ENCODE results near the gene TFDP1.

TFDP1 gene

DNA sequence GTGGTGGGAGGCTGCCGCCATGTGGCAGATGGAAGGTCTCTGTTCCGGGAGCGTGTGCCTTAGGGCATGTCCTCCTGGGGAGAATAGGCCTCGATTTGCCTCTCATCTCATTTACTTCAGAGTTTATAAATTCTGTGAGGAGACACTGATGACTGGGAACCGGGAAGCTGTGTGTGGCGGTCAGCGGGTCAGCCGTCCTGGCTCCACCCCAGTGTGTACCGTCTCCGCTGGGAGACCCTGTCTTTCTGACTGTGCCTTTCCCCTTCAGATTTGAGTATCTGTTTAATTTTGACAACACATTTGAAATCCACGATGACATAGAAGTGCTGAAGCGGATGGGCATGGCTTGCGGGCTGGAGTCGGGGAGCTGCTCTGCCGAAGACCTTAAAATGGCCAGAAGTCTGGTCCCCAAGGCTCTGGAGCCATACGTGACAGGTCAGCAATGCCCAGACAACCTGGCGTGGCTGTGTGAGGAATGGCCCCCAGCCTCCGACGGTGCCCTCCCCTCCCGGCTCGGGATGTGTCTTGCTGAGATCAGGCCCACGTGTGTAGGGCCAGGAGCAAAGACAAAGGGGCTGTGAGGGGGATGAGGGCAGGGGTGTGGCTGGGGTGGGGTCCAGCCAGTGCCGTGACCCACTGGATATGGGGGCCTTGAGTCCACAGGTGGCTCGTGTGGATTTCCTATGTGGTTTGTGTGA is 51.9 kb downstream of the TFDP1 start:
- DNase-seq: no peak

DNA sequence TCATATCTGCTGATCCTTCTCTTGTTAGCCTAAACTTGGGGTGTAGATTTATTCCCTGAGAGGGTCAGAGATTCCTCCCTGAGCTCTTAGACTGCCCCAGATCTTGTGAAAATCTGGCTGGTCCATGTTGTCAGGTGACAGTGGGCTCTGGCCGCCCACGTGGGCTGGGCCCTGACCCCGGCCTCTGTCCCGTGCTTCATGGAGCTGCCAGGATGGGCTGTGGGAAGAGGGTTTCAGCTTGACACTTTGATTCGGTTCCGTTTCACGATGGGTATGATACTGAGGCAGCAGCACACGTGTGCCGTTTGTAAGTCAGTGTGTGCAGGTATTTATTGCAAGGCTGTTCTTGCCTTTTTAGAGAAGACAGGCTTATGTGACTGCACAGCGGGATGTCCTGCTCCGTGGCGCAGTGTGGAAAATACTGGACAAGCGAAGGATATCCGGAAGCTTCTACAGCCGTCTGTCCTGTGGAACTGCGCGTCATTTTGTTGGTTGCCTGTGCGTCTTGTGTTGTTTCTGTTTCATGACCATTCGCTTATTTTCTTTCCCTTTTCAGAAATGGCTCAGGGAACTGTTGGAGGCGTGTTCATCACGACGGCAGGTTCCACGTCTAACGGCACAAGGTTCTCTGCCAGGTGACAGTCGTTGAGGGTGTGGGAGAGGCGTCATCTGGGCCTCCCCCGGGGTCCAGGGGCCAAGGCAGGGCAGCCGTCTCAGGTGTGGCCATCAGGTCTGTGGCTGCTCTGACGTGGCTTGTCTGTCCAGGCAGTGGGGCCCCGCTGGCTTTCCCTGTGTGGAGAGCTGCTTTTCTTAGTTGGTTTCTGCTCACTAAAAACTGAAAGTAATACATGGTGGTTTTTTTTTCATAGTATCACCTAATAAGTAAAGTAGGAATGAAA is 53.0 kb downstream of the TFDP1 start:
- no peak for DNase-seq

DNA sequence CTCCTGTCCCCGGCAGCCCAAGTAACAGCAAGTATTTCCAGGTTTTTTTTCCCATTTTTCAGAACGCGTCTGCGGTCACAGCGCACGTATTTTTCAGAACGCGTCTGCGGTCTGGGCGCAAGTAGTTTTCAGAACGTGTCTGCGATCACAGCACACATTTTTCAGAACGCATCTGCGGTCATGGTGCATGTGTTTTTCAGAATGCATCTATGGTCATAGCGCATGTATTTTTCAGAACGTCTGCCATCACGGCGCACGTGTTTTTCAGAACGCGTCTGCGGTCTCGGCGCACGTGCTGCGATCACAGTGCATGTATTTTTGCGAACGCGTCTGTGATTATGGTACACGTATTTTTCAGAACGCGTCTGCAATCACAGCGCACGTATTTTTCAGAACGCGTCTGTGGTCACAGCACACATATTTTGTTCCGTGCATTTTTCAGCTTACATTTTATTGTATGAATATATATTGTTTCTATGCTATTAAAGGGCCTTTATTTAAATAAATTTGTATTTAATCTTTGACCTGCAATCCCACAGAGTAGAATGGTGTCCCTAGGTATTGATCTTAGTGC is 53.7 kb downstream of the TFDP1 start:
- DNase-seq: no peak

DNA sequence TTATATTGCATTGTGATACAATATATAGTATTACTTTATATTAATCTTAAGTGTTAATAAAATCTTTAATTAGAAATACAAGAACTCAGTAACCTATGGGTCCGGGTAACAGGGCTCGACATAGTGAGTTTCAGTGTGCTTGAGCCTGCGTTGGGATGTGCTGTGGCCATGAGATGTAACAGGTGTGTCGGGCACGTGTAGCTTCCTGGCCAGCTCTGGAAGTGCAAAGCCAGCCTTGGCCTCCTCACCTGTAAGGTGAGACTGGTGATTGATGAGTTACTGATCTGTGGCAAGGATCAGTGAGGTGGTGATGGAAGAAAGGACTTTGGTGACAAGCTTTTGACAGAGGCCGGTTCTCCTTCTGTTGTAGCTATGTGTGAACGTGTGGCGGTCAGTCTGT is 54.3 kb downstream of the TFDP1 start:
- no peak for DNase-seq

DNA sequence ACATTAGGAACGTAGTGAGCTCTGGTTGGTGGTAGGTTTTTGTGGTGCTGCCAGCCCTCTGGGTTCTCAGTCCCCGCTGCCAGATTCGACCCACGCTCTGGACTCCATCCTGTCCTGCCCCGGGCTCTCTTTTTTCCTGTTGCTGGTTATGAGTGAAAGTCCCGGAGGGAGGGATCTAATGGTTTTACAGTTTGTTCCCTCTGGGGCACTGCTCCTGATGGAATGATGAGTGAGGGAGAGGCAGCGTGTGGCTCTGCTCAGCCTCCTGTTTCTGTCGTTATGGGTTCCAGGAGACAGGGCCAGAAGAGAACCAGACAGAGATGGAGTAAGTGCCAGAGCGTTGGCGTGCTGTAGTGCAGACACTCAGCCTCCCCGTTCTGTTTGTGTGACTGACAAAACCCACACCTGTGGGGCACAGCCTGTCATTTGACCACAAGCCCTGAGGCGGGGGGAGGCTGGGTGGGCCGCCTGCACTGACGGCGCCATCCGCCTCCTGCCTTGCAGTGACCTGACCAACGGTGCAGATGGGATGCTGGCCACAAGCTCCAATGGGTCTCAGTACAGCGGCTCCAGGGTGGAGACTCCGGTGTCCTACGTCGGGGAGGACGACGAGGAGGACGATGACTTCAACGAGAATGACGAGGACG is 55.2 kb downstream of the TFDP1 start:
- DNase-seq: no peak

DNA sequence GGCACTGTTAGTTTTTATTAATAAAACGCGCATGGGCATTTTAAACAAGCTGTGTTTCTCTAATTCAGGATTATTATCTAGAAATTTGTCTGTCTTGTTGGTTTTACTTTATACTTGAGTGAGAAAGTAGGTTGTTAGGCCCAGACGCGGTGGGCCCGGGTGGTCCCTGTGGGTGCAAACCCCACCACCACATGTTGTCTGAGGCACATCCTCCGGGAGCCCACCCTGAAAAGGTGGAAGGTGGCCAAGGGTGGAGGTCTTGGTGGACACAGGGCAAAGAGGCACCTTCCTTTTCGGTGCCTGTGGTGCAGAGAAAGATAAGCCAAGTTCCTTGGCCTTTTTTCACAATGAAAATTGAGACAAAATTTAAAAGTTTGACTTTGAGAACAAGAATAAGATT is 56.9 kb downstream of the TFDP1 start:
- no peak for DNase-seq

DNA sequence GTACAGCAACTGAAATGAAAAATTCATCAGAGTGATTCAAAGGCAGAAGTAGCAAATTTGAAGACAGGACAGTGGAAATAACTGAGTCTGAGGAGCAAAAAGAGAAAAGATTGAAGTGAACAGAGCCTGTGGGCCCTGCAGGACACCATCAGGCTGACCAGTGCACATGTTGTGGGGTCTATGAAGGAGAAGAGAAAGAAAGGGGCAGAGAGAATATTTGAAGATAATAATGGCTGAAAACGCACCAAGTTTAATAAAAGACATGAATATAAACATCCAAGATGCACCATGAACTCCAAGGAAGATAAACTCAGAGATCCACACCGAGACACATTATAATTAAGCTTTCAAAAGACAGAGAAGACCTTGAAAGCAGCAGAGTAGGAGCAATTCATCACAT is 58.0 kb downstream of the TFDP1 start:
- no peak for DNase-seq

DNA sequence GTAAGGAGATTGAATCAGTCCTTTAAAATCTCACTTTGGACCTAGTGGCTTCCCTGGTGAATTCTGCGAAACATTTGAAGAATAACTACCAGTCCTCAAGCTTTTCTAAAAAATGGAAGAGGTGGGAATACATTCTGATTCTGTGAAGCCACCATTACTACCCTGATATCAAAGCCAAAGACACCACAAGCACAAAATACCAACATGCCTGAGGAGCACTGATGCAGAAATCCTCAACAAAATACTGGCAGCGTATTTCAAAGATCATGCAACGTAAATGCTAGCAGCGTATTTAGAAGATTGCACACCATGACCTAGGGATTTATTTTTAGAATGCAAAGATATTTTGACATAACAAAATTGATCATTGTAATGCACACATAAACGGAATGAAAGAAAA is 59.0 kb downstream of the TFDP1 start:
- no peak for DNase-seq

DNA sequence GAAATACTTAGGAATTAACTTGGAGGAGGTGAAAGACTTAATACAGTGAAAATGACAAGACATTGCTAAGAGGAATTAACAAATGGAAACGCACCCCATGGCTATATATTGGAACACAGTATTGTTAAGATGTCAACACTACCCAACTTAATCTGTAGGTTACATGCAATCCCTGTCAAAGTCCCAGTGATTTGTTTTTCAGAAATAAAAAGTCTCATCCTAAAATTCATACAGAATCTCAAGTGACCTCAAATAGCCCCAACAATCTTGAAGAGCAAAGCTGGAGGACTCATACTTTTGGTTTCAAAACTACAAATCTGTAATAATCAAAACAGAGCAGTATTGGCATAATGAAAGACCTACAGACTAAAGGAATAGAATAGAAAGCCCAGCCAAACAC is 60.2 kb downstream of the TFDP1 start:
- no peak for DNase-seq

DNA sequence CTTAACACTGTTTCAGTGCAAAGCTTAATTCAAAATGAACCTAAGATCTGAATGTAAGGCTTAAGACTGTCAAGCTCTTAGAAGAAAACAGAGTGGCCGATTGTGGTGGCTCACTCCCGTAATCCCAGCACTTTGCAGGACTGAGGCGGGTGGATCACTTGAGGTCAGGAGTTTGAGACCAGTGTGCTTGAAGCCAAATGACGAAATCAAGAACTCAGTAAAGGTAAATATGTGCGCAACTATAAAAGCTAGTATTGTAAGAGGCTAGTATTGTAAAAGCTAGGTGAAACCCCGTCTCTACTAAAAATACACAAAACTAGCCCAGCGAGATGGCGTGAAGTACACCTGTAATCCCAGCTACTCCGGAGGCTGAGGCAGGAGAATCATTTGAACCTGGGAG is 60.8 kb downstream of the TFDP1 start:
- no peak for DNase-seq

DNA sequence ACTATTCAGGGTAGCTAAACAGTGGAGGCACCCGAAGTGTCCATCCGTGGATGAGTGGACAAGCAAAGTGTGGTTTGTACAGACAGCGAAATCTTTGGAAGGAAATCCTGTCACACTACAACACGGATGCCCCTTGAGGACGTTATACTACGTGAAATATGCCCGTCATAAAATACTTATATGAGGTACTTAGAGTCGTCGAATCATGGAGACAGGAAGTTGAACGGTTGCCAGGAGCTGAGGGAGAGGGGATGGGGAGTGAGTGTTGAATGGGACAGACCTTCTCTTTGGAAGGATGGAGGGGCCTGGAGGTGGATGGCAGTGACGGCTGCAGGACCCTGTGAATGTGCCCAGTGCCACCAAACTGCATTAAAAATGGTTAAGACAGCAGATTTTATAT is 61.8 kb downstream of the TFDP1 start:
- DNase-seq: no peak

DNA sequence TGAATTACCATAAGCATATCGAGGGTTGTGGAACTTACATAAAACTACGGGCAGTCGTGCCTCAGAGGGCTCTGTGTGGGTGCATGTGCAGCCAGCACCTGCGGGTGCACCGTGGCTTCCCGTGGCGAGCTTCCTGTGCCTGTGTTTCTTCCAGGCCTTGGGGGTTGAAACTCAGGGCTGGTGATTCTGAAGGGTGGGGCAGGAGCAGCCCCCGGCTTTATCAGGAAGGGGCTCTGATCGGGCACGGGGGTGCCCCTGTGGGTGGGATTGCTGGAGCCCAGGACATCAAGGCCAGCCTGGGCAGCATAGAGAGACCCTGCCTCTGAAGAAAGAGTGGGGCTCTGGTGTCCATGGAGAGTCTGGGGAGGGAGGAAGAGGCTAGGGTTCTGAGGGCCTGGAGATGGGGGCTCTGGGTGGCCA is 62.4 kb downstream of the TFDP1 start:
- DNase-seq: no peak

DNA sequence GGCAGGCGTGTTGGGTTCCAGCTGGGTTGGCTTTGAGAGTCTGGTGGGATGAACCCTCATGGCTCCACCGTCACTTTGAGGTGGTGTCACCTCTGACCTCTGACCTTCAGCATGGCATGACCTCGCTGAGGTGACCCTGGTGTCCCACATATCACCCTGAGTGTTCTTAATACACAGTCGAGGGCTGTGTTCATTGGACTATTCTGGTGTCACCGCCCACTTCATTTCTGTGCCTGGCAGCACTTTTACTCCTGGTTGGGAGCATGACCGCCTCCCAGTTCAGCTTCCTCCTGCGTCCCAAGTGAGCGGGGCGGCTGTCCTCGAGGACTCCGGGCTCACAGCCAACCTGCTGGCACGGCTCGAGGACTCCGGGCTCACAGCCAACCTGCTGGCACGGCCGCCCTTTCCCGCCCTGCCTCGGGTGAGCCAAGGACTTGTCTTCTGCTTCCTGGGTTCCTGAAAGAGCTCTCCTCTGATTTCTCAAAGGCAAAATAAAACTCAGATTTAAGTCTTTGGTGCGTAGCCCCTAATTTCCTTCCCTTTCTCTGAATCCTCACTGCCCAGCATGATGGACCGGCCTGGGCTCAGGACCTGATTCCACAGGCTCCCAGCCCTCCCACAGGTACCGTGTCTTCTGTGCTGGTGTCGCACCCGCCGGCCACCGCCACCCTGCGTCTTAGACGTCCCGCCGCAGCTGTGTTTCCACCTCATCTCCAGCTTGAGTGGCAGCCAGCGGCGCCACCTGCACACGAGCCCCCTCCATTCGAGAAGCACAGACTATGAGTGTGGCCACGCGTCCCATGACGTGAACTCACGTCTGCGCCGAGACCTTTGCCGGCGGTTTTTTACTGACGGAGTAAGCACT is 63.0 kb downstream of the TFDP1 start:
- DNase-seq: no peak

DNA sequence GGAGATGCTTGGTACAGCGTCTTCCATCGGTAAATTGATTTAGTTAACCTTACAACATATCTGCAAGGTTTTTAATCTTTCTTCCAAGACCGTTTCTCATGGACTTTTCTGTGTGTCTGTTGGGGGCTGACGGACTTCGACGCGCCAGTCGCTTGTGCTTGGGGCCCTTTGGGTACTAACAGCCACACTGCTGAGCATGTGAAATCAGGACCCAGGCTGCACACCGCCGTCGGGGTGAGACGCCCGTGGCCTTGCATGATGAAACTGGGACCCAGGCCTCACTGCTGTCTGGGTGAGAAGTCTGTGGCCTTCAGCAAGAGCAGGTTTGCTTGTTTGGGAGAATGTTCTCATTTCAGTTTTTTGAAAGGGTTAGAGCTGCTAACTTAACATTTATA is 63.7 kb downstream of the TFDP1 start:
- no peak for DNase-seq

DNA sequence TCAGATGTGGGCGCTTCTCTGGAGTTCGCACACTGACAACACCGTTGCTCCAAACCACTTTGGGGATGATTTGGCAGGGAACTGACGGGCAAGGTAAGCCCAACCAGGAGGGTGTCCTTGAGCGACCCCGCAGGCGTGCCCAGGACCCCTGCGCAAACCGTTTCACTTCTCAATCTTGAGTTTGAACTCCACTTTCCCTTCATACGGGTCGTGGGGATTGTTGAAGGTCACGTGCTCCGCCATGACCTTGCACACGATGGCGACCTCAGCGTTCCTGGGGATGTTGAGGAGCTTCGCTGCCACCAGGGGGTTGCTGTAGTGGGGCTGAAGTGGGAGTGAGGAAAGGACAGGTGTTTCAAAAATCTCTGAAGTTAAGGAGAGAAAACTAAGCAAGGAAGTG is 64.7 kb downstream of the TFDP1 start:
- no peak for DNase-seq

DNA sequence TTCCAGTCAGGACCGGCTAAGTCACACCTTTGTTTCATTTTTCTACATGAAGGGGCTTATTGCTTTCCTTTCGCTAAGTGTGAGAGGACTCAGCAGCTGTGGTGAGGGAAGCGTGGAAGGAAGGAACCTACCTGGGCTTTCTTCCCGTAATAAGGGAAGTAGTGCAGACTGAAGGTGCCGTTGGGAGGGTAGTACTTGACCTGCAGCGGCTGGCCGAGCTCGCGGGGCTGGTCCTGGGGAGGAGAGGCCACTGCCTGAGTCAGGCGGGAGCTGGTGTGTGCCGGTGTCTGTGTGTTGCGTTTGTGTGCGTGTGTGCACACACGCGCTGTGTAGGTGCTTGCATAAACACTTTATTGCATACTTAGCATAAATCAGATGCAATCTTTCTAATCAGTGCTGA is 65.7 kb downstream of the TFDP1 start:
- DNase-seq: no peak

DNA sequence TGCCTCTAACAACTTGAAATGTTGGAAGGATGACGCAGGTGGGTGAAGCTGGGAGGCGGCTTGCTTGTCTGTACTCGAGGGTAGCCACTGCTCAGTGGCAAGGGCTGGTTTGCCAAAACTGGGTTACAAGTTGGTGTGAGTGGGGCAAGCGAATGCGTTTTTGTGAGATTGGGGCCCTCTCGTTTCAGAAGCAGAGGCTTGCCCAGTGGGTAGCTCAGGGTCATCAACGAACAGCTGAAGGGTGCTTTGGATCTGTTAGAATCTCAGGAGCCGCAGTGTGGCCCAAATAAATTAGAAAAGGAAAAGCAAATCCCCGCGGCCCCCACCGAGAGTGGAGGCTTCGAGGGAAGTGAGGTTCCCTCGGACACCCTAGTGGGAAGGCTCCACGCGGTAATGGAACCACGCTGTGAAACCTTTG is 66.2 kb downstream of the TFDP1 start:
- no peak for DNase-seq

DNA sequence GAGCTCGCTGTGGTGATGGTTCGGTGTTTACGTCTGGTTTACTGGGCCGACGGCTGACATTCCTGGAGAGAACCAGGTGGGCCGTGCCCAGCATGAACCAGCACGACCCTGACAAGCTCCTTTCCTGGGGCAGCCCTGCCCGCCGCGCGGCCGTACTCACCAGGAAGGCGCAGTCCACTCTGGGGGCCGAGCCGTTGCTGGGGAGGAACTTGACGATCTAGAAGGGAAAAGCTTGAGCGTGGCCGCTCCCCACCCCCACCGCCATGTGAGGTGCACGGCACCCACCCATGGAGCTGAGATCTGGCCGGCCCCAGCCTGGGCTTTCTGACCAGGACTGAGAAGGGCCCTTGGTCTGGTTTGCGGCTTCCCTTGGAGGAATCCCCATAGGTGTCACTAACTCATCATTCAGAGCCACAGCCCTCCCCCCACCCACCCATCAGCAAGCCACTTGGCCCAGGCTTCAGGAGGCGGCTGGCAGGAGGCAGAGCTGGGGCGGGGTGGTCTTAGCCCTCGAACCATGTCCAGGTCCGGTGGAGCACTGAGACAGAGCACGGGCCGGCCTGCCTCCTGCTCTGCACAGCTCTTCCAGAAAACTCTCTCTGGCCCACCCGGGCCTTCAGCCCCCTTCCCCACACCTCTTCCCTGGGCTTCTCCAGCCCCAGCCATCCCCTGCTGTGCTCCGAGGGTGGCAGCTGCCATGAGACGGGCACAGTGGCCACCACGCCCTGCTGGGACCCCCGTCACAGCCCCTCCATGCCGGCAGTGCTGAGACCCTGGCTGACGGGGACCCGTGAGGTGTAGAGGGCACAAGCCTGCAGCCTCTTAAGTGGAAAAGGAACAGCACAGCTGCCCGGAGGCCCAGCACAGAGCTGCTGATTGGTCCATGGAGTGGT is 67.2 kb downstream of the TFDP1 start:
- no peak for DNase-seq

DNA sequence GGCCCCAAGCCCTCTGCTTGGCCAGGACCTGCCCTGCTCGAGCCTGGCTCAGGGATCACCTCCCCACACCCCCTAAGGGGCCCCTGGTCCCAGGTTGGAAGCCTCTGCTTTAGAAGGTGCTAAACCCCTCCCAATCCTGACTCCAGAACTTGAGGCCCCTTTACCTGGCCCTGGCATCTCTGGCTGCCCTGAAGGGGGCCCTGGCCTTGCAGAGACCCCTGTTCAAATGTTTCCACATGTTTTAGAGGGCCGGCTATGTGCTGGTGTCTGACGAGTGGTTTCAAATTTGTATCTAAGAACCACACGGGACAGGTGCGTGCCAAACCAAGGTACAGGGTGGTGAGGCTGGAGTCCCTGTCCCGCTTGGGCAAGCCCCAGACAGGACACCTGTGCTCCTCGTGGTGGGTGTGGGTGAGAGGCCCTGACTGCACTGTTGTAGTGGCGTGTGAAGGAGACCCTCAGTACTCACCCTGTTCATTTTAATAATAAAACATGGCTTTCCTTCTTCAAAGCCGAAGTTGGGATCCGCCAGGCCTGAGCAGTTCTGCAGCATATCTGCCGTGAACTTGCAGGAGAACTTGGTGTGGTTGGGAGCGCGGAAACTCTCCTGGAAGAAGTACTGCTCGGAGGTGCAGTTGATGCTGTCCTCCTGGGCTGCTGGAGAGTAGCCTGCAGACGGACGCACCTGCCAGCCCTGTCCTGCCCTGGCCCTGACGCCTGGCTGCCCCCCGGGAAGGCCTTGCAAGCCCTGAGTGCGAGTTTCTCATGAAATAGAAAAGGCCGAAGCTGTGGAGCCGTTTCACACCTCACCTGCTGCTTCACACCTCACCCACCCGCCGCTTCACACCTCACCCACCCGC is 68.1 kb downstream of the TFDP1 start:
- no peak for DNase-seq
